ENCODE results near the gene RBM38. TPM values are rescaled to one million over a fixed set of nuclear protein-coding genes. Genes with fewer than 3 reads are reported as not detected.

RBM38 gene
- total RNA-seq, 1 experiment from 2014 or later, result 39.9 TPM

GRCh38 chr20:57386762-57387161 lies 4.4 kb upstream of the RBM38 start:
- Histone ChIP-seq H3K27me3 (ENCODE audit: control insufficient read depth, insufficient read depth, low read length) (no peaks in the 10 kb centered on the region), H3K27ac (ENCODE audit: low read length) (no peak overlapping the region), H3K4me1 (ENCODE audit: control insufficient read depth, insufficient read depth, low read length) (peaks cover 15% of the 10 kb centered on the region), H3K9me3 (ENCODE audit: control insufficient read depth, insufficient read depth, low read depth, low read length) (no peaks in the 10 kb centered on the region), H3K4me3 (ENCODE audit: low read depth in 2 of 2, low read length in 2 of 2) (no peak overlapping the region), H3K36me3 (ENCODE audit: control insufficient read depth, insufficient read depth, low read length) (no peaks in the 10 kb centered on the region; the same call in 1 of the 2 replicates)
- ChIA-PET CTCF (no interaction called here), POLR2A (no interaction called here)
- intact Hi-C loops (cut with micrococcal nuclease; ENCODE audit: unreplicated experiment) (no loop called here), in situ Hi-C loops (cut with HindIII; ENCODE audit: low pct_unique_long_range_greater_than_20kb, low sequenced_read_pairs) (no loop called here)
- no peak for ATAC-seq
- no peak for DNase-seq (ENCODE audit: low read depth, low spot score)
- no TSS peak for BruUV-seq (replicated peaks)
- no peak for TF ChIP-seq POLR2AphosphoS5 (IDR thresholded peaks at IDR 0.05; ENCODE audit: low read depth, low read length)
- no peak for TF ChIP-seq CTCF (IDR thresholded peaks at IDR 0.05)
- no peak for TF ChIP-seq REST (IDR thresholded peaks at IDR 0.05; ENCODE audit: insufficient read depth in 1 of 2, low read depth in 2 of 2, low read length in 1 of 2)
- TF ChIP-seq TCF7L2 (IDR thresholded peaks at IDR 0.05; ENCODE audit: low read depth, low read length), result no peak
- TF ChIP-seq SIN3A (IDR thresholded peaks at IDR 0.05; ENCODE audit: borderline replicate concordance, insufficient read depth, low read depth, low read length), result no peak

GRCh38 chr20:57387463-57387862 lies 3.7 kb upstream of the RBM38 start:
- intact Hi-C loops (cut with micrococcal nuclease; ENCODE audit: unreplicated experiment), result no loop called here

More at GRCh38 chr20:57387463-57387862, 3.7 kb upstream of the RBM38 start:
- no peaks in the 10 kb centered on the region for H3K27me3 ChIP-seq (ENCODE audit: control insufficient read depth, insufficient read depth, low read length)
- peaks cover 2% of the 10 kb centered on the region for H3K36me3 ChIP-seq (ENCODE audit: control insufficient read depth, insufficient read depth, low read length)
- in situ Hi-C loops (cut with HindIII; ENCODE audit: low pct_unique_long_range_greater_than_20kb, low sequenced_read_pairs), result no loop called here
- TF ChIP-seq SIN3A (IDR thresholded peaks at IDR 0.05; ENCODE audit: borderline replicate concordance, insufficient read depth, low read depth, low read length) (no peak), TCF7L2 (IDR thresholded peaks at IDR 0.05; ENCODE audit: low read depth, low read length) (no peak), REST (IDR thresholded peaks at IDR 0.05; ENCODE audit: insufficient read depth in 1 of 2, low read depth in 2 of 2, low read length in 1 of 2) (no peak), POLR2AphosphoS5 (IDR thresholded peaks at IDR 0.05; ENCODE audit: low read depth, low read length) (no peak), CTCF (IDR thresholded peaks at IDR 0.05) (no peak)
- no peaks in the 10 kb centered on the region for H3K9me3 ChIP-seq (ENCODE audit: control insufficient read depth, insufficient read depth, low read depth, low read length)
- no TSS peak for BruUV-seq (replicated peaks)
- ATAC-seq (no peak), DNase-seq (ENCODE audit: low read depth, low spot score) (no peak)
- ChIA-PET CTCF (no interaction called here), POLR2A (no interaction called here)
- H3K4me1 ChIP-seq (ENCODE audit: control insufficient read depth, insufficient read depth, low read length), result peaks cover 15% of the 10 kb centered on the region
- H3K27ac ChIP-seq (ENCODE audit: low read length), result no peak overlapping the region
- no peak overlapping the region for H3K4me3 ChIP-seq (ENCODE audit: low read depth in 2 of 2, low read length in 2 of 2)

All from Panc1 (cell line).